HG02610 (cell line): ENCODE measurements around the gene FOXP1.

ENCODE experiments used
- ATAC-seq: cut with Tn5 transposase; IDR thresholded peaks from one replicate; pipeline ENCODE4 v1.9.1; 2021; ENCODE audit warnings: mild to moderate bottlenecking, moderate library complexity; ENCODE audit not compliant: unreplicated experiment

Gene FOXP1

DNA sequence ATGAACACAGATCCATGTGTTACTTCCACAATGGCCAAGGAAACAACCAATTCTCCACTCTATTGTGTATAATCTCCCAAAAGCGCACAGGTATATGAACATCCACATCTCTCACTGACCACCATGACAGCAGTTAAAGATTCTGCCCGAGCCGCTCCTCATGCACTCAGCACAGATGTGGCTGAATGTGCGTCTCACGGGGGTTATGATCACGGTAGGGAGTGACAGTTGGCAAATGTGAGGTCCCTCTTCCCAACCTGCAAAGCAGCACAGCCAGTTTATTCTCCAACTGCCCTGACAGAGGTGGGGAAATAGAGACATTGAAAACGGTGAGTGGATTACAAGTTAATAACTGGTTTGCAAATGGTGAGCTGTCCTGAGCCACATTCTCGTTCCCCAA, 17.6 kb downstream of the FOXP1 start:
- ATAC-seq: no peak

GRCh38 chr3:71565316-71565715, 18.2 kb downstream of the FOXP1 start:
- no peak for ATAC-seq

- no peak for ATAC-seq
Measured at GRCh38 chr3:71564361-71564760, 19.2 kb downstream of the FOXP1 start.

DNA sequence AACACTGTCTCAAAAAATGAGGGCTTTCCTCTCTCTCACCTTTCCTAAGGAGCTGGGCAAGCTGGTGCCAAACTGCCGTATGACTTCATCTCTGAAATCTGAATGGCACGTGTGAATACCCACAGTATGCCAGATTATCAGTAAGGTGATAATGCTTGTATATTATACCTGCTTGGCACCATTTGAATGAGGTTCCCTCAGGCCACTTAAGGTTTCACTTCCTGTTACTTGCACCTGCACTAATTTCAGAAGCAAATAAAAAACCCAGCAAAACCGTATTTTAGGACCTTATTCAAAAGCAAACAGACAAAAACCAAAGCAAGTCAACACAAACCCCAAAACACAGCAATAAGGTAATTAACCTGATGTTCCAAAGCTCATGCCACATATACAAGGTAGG, 19.7 kb downstream of the FOXP1 start:
- peak; percentile 70 for ATAC-seq

GRCh38 chr3:71562938-71563337, 20.6 kb downstream of the FOXP1 start:
- ATAC-seq: no peak

- ATAC-seq: no peak
Measured at GRCh38 chr3:71560665-71561064, 22.9 kb downstream of the FOXP1 start.

DNA sequence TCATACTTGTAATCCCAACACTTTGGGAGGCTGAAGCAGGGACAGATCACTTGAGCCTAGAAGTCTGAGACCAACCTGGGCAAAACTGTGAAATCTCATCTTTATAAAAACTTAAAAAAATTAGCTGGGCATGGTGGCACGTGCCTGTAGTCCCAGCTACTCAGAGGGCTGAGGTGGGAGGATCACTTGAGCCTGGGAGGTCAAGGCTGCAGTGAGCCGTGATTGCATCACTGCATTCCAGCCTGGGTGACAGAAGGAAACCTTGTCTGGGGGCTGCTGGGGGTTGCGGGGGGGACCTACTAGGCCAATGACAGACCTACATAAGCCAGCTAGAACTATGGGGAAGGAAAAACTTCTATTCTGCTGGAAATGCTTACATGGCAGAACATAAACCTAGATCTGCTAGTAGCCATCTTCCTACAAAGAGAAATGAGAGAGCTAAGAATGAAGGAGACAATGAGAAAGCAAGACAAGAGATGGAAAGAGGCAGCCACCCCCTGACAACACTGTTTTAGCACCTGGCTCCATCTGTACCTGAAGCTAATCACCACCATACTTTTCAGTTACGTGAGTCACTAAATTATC, 23.9 kb downstream of the FOXP1 start:
- ATAC-seq: no peak

DNA sequence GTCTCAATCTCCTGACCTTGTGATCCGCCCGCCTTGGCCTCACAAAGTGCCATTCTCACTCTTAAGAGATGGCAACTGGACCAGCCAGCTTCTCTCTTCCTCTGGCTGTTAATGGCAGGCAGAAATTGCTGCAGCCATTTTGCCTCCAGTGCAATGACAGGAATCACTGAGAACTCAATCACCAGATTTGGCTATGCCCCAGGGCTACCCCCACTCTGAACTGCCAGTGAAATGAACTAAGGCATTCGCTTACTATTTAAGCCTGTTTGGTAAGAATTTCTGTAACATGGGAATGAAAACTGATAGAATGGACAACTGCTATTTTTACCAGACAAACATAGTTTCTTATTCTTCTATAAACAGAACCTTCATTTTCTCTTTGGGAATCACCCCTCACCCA, 24.5 kb downstream of the FOXP1 start:
- ATAC-seq: no peak

DNA sequence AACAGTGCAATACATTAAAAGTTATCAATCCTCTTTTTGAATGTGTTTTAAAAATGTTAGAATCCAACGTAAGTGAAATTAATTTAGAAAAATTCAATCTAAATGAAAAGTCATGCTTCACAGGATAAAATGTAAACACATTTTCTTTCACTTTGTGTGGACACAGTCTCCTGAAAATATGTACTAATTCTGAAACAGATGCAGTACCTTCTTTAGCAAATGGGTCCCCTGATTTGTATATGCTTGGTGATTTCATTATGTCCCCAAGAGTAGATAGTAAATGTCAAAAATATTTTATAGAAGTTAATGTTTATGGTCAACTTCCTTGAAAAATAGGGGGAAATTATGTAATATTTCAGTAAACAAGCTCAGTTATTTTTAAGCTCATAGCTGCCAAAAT, 28.9 kb downstream of the FOXP1 start:
- ATAC-seq: no peak

DNA sequence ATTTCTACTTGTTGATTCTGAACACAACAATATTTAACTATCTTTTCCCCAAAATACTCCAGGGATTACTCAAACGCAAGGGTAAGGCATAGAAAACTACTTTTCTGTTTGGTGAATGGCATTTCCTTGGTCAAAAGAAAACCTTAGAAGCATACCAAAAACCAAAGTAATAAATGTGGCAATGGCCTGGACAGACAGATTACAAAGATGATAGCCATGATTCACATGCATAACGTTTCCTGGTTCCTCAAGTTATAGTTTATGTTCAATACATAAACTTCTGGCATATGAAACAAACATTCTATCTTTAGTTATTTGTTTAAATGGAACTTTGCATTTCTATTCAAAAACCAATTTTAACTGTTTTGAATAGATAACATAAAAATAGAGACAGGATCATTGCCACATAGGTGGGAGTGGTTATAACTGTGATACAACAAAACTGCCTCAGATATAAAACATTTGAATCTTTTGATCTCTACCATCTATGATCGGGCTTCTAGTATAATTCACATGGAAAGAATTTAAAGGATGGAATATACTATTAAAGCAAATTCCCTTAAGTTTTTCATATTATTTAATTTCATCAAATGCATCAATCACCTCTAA, 32.1 kb downstream of the FOXP1 start:
- no peak for ATAC-seq

GRCh38 chr3:71549951-71550350, 33.6 kb downstream of the FOXP1 start:
- no peak for ATAC-seq

GRCh38 chr3:71548705-71549384, 34.7 kb downstream of the FOXP1 start:
- peak; percentile 43 for ATAC-seq

- no peak for ATAC-seq
Measured at GRCh38 chr3:71547249-71548198, 36.0 kb downstream of the FOXP1 start.

- no peak for ATAC-seq
Measured at GRCh38 chr3:71546821-71547220, 36.7 kb downstream of the FOXP1 start.

DNA sequence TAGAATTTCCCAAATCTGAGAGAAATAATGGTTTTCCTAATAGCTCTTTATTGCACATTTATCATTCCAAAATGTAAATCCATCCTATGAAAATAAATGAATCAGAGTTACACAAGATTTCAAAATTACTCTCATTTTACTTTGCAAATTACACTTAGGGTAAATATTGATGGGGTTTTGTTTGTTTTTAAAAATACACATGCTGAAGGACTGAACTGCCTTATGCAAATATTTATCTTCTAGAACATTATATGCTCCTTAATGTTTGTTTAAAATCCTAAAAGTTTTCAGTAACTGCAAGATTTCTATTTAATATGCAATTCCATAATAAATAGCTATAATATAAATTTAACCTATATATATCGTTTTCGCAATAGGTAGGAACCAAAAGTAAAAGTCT, 38.2 kb downstream of the FOXP1 start:
- no peak for ATAC-seq

- ATAC-seq: peak; percentile 96
Measured at GRCh38 chr3:71543371-71544016, 40.0 kb downstream of the FOXP1 start.

DNA sequence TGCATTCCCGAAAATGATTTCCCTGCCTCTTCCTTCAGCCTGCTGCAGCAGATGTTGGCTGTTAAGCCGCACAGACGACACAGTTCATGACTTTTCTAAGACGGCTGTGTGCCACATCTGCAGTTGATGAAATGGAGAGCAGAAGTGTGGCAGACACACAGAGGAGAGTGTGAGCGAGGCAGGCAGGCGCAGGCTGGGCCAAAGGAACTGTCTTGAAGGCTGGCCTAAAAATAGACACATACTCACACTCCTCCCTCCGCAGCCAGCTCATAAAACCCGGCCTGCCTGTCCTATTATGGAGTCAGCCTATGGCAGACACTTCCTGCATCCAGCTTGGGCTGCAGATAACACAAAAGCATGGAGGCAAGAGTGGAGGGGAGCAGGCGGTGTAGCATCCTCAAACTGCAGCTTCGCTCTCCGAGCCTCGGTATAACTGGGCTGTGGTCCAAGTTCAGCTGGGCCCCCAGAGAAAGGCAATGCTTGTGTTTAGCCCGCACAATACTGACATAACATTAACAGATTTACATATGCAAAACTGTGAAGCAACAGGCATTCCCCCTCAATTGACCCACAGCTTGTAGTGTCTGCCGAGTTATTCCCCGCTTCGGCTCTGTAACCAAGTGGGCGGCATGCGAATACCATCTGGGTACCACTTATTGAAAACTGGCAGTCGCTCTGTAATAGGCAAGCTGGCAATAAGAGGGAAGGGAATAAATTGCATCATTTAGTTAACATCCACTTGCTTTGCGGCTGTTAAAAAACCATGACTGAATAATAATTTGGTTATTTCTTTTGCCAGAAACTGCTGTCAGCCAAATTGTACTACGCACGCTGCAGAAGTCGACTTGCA, 40.8 kb downstream of the FOXP1 start:
- no peak for ATAC-seq

- ATAC-seq: no peak
Measured at GRCh38 chr3:71541313-71541712, 42.2 kb downstream of the FOXP1 start.

DNA sequence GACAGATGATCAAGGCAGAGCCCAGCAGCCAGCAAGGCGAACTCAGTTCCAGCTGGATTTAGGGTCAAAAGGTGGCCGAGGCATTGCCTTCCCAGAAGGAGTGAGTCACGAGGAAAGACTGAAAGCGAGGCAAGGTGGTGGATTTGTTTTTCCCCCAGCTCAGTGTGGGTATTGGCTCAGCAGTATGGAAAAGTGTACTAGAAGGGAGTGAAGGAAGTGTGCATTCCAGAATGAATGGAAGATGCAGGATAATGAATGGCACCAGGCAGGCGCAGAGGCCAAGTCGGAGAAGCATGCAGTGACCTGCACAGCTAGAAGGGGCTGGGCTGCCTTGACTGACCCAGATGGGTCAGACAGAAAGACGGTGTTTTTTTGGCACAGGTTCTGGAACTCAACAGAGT, 46.3 kb downstream of the FOXP1 start:
- ATAC-seq: no peak

GRCh38 chr3:71536376-71536965, 47.1 kb downstream of the FOXP1 start:
- ATAC-seq: no peak
